Kidney tubule cell (primary cell): ENCODE data around the gene RXFP3.

Experiments used
- DNase-seq: peaks from one replicate; pipeline ENCODE4 v3.0.0-alpha.2; 2018; ENCODE audit warnings: low spot score

The RXFP3 gene

GRCh38 chr5:33984178-33984577 lies 48.0 kb downstream of the RXFP3 start:
- no peak for DNase-seq

- DNase-seq = peak; percentile 16
Observed at GRCh38 chr5:33984671-33985124, 48.5 kb downstream of the RXFP3 start, which contains the start of gene SLC45A2. Gene SLC45A2, minus strand, starts transcription at chr5:33984693. Its CDS starts 110 bp downstream, at chr5:33984583.

GRCh38 chr5:33985447-33985846 lies 49.3 kb downstream of the RXFP3 start:
- DNase-seq = no peak
